ENCODE measurements around the gene WNT7B. TPM values are rescaled to one million over a fixed set of nuclear protein-coding genes. Genes with fewer than 3 reads are reported as not detected.

The WNT7B gene
- total RNA-seq, 4 donors from 2014 or later: 0.28 to 0.48 TPM; not detected in 2

DNA sequence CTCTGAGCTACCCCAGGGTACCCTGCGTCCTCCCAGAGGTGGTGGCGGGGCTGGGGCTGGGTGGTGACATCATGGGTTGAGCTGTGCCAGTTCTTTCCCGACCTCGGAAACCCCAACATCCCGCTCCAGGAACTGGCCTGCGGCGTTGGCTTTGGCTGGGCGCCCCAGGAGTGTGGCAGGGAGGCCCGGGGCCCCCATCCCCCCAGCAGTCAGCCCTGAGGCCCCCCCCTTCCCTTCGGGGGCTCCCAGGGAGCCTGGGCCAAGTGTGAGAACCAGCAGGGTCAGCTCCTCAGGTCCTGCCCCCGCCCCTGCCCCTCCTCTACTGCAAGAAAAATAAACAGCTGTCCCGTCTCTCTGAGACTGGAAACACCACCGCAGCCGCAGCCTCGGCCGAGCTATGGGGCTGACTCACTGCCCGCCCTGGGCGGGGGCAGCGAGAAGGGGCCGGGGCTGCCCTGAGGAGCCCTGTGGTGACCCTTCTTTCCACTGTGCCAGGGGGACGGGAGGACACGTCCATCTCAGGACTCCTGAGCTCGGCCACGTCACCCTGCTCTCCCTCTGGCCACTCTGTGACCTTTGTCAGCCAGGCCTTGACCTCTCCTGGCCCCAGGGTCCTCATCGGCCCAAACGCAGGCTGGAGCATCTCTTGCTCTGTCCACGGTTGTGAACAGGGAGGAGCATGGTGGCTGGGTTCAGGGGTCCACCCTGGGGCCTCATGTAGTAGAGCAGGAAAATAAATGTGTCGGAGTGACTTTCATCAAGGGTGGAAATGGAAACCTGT, 73.4 kb downstream of the WNT7B start:
- peak; percentile 33 for ATAC-seq (ENCODE audit: low FRiP score)
- DNase-seq (ENCODE audit: low spot score): no peak

DNA sequence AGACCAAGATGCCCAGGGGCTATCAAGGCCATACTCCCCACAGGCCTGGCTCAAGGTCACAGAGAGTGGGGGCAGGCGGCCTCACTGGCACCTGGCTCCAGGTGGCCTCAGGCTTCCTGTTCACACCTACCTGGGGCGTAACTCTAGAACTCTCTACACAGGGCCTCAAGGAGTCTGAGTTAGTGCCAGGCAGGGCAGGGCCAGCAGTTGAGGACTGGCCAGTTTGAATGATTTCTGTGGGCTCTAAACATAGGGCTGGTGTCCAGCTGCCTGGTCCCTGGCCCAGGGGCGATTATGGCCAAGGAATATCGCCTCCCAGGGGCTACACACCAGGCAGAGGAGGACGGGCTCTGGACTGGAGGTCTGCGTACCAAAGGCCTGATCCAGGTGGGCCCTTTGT, 79.2 kb downstream of the WNT7B start:
- TF ChIP-seq, protein P1, sequence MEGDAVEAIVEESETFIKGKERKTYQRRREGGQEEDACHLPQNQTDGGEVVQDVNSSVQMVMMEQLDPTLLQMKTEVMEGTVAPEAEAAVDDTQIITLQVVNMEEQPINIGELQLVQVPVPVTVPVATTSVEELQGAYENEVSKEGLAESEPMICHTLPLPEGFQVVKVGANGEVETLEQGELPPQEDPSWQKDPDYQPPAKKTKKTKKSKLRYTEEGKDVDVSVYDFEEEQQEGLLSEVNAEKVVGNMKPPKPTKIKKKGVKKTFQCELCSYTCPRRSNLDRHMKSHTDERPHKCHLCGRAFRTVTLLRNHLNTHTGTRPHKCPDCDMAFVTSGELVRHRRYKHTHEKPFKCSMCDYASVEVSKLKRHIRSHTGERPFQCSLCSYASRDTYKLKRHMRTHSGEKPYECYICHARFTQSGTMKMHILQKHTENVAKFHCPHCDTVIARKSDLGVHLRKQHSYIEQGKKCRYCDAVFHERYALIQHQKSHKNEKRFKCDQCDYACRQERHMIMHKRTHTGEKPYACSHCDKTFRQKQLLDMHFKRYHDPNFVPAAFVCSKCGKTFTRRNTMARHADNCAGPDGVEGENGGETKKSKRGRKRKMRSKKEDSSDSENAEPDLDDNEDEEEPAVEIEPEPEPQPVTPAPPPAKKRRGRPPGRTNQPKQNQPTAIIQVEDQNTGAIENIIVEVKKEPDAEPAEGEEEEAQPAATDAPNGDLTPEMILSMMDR (IDR thresholded peaks at IDR 0.05): no peak
- ATAC-seq (ENCODE audit: low FRiP score) (no peak), DNase-seq (ENCODE audit: low spot score) (no peak)

More for the DNA sequence above, 73.4 kb downstream of the WNT7B start:
- TF ChIP-seq, protein P1 (IDR thresholded peaks at IDR 0.05): no peak

DNA sequence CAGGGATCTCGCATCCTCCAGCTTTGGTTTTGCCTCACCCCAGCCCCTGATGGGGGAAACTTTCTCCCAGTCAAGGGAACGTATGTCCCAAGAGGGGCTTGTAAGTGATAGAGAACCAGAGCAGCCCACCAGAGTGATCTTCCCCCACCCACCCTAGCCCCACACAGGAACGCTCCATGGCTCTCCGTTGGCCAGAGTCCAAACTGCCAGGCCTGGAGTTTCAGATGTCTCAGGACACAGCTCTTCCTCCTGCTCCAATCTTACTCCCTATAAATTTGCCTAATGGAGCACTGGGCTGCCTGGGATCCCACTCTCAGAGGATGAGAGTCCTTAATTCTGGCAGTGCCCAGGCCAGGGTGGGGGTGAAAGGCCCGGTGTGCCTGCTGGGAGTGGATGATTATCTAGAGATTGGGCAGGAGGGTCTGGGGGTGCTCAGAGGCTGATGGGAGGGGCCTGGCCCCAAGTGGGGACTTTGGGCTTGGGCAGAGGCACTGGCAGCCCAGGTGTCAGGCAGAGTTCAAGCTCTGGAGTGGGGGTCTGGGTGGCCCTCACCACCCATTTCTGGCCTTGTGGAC, 79.9 kb downstream of the WNT7B start:
- TF ChIP-seq, protein P1 (IDR thresholded peaks at IDR 0.05): no peak
- ATAC-seq (ENCODE audit: low FRiP score) (no peak), DNase-seq (ENCODE audit: low spot score) (no peak)

DNA sequence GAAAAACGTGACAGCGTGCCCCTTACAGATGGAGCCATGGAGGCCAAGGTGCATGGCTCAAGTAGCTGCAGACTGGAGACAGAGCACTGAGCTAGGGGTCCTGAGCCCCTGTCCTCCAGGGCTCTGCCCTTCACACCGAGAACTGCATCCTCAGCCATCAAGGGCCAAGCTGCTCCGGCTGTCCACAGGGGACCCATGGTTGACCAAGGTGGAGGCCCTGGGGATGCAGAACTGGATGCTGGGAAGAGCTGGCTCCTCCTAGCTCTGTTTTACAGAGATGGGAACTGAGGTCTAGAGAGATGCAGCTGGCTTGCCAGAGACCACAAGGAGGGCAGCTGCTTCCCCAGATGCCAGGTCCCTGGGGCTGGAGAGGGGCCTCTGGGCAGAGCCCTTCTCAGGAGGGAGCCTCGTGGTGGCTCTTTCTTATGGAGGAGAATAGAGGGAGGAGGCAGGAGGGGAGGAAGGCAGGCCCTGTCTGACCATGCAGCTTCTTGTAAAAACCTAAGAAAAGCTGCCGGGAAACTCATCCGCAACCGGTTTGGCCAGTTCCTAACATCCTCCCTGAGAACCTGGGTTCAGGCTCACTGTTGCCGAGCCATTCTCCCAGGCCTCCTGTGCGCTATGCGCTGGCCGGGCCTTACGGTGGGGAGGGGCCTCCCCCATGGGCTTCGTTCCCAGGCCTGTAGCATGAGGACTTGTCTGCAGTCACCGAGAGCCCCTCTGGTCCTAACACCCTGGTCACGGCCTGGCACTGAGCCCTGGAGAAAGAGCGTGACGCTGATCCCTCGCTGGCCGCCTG, 80.6 kb downstream of the WNT7B start:
- TF ChIP-seq, protein P1 (IDR thresholded peaks at IDR 0.05): no peak
- no peak for ATAC-seq (ENCODE audit: low FRiP score)
- no peak for DNase-seq (ENCODE audit: low spot score)

DNA sequence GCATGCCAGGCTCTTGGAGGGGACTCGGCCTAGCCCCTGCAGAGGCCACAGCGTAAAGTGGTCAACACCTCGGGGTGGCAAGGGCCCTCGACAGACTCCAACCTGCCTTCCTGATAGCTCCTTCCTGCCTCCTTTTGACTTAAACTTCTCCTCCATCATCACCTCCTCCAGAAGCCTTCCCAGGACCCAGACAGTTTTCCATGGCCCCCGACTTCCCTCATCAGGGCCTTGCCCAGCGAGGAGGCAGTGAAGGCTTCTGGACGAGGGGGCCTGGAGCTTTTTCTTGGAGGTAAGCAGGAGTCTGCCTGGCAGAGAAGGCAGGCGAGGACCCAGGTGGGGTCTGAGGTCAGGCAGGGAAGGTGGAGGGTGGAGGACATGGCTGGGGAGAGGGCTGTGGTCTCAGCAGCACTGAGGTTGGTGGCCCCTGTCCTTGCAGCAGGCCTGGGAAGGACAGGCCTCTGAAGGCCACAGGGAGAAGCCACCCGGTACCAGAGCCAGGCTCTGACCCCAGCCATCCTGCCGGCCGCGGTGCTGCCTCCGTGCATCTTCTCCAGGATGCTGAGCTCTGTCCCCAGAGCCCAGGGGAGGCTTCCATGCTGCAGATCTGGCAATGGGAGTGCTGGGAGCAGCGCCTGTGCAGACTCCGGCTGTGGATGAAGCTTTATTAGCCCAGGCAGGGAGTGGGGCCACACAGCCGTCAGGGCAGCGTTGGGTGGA, 81.4 kb downstream of the WNT7B start:
- no peak for ATAC-seq (ENCODE audit: low FRiP score)
- TF ChIP-seq, protein P1 (IDR thresholded peaks at IDR 0.05): no peak
- DNase-seq (ENCODE audit: low spot score): no peak

DNA sequence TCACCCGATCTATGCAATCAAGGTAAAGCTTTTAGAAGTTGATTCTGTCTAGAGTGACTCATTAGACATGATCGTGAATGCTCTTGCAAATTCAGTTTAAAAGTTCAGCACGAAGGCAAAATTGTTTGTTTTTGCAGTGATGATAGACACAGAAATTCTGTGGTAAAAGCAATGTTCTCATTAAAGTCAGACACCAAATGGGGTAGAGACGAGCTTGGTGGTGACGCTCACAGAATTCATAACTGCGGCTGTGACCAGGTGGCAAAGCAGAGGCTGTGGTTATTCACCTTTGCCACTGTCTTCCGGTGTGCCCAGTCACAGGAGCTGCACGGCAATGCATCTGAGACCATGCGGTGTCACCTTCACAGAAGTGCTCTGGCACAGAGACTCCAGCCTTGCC, 83.4 kb downstream of the WNT7B start:
- no peak for DNase-seq (ENCODE audit: low spot score)
- ATAC-seq (ENCODE audit: low FRiP score): no peak
- TF ChIP-seq, protein P1 (IDR thresholded peaks at IDR 0.05): no peak

All from omental fat pad (tissue), 4 donors.